ENCODE data around the gene CCR1.

The CCR1 gene

DNA sequence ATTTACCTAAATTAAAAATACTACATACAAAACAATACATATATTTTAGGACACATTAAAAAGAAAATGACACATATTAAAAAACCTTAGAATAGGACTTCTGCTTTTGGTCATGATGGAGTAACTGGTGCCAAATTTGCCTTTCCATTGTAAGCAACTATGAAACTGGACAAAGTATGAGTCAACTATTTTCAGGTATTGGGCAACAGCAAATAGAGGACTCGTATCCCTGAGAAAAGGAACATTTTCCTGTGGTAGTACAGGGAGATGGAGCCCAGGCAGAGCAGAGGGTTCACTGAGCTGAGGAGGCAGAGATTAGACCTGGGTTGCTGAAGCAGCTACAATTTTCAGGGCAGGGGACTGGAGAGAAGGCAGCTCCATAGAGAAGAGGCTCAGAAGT, 14.7 kb downstream of the CCR1 start:
- no peaks in the 10 kb centered on the region for H3K27me3 ChIP-seq (ENCODE audit: control insufficient read depth in 1 of 2, insufficient read depth in 2 of 2, low read length in 2 of 2)
- no peak overlapping the region for H3K4me3 ChIP-seq (ENCODE audit: low read depth in 1 of 2, low read length in 2 of 2)
- H3K9me3 ChIP-seq (ENCODE audit: low read length): no peaks in the 10 kb centered on the region
- no peak overlapping the region for H3K9ac ChIP-seq (ENCODE audit: low read length)
- no peak overlapping the region for H3K27ac ChIP-seq (ENCODE audit: low read depth, low read length)
- H3K36me3 ChIP-seq (ENCODE audit: insufficient read depth, low read length): no peaks in the 10 kb centered on the region
- H3K4me1 ChIP-seq (ENCODE audit: insufficient read depth, low read length): no peaks in the 10 kb centered on the region

- no peaks in the 10 kb centered on the region for H3K36me3 ChIP-seq (ENCODE audit: insufficient read depth, low read length)
- no peaks in the 10 kb centered on the region for H3K4me1 ChIP-seq (ENCODE audit: insufficient read depth, low read length)
- no peaks in the 10 kb centered on the region for H3K27me3 ChIP-seq (ENCODE audit: control insufficient read depth in 1 of 2, insufficient read depth in 2 of 2, low read length in 2 of 2)
- H3K9me3 ChIP-seq (ENCODE audit: low read length): no peaks in the 10 kb centered on the region
- no peak overlapping the region for H3K9ac ChIP-seq (ENCODE audit: low read length)
- no peak overlapping the region for H3K27ac ChIP-seq (ENCODE audit: low read depth, low read length)
- no peak overlapping the region for H3K4me3 ChIP-seq (ENCODE audit: low read depth in 1 of 2, low read length in 2 of 2)
These were observed 15.2 kb downstream of the CCR1 start for GRCh38 chr3:46192939-46193338.

GRCh38 chr3:46191730-46192129, 16.4 kb downstream of the CCR1 start:
- H3K4me3 ChIP-seq (ENCODE audit: low read depth in 1 of 2, low read length in 2 of 2): no peak overlapping the region
- no peak overlapping the region for H3K9ac ChIP-seq (ENCODE audit: low read length)
- no peaks in the 10 kb centered on the region for H3K4me1 ChIP-seq (ENCODE audit: insufficient read depth, low read length)
- no peak overlapping the region for H3K27ac ChIP-seq (ENCODE audit: low read depth, low read length)
- no peaks in the 10 kb centered on the region for H3K27me3 ChIP-seq (ENCODE audit: control insufficient read depth in 1 of 2, insufficient read depth in 2 of 2, low read length in 2 of 2)
- no peaks in the 10 kb centered on the region for H3K9me3 ChIP-seq (ENCODE audit: low read length)
- H3K36me3 ChIP-seq (ENCODE audit: insufficient read depth, low read length): no peaks in the 10 kb centered on the region

DNA sequence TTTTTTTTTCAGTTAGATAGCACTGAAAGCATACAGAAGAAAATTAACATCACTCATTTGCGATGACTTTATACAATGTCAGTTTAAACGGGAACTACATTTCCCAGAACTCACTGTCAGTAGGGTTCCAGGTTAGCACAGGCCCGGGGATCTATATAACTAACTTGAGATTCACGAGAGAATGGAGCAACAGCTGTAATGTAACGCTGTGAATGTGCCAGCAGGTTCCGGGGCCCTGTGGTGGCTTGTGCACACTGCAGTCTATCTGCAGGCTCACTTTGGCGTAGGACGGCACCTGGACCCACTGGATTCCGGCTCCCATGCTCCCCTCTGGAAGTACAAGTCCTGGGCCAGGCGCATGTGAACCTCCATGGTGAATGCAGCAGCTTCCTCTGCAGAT, 19.4 kb downstream of the CCR1 start:
- Histone ChIP-seq H3K4me1 (ENCODE audit: insufficient read depth, low read length) (no peaks in the 10 kb centered on the region), H3K9ac (ENCODE audit: low read length) (no peak overlapping the region), H3K4me3 (ENCODE audit: low read depth in 1 of 2, low read length in 2 of 2) (no peak overlapping the region), H3K27ac (ENCODE audit: low read depth, low read length) (no peak overlapping the region), H3K27me3 (ENCODE audit: control insufficient read depth in 1 of 2, insufficient read depth in 2 of 2, low read length in 2 of 2) (no peaks in the 10 kb centered on the region), H3K9me3 (ENCODE audit: low read length) (no peaks in the 10 kb centered on the region), H3K36me3 (ENCODE audit: insufficient read depth, low read length) (no peaks in the 10 kb centered on the region)

DNA sequence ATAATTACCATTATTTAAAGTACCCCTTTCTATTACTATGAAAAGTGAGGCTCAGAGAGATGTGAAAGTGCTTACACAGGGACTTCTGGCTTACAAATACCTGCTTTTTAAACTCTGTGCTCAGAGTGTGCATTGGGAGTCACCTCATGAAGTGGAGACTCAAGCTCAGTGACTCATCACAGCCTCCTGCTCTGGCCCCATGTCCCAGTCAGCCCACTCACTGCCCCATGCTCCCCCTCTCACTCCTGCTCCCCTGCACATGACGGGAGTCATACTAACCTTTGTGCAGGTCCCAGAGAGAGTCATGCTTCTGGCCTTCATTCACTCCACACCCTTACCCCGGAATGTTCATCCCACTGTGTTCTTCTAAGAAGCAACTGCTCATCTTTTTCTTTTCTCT, 20.2 kb downstream of the CCR1 start:
- Histone ChIP-seq H3K36me3 (ENCODE audit: insufficient read depth, low read length) (no peaks in the 10 kb centered on the region), H3K27me3 (ENCODE audit: control insufficient read depth in 1 of 2, insufficient read depth in 2 of 2, low read length in 2 of 2) (no peaks in the 10 kb centered on the region), H3K27ac (ENCODE audit: low read depth, low read length) (no peak overlapping the region), H3K9me3 (ENCODE audit: low read length) (no peaks in the 10 kb centered on the region), H3K4me1 (ENCODE audit: insufficient read depth, low read length) (no peaks in the 10 kb centered on the region), H3K9ac (ENCODE audit: low read length) (no peak overlapping the region), H3K4me3 (ENCODE audit: low read depth in 1 of 2, low read length in 2 of 2) (no peak overlapping the region)

DNA sequence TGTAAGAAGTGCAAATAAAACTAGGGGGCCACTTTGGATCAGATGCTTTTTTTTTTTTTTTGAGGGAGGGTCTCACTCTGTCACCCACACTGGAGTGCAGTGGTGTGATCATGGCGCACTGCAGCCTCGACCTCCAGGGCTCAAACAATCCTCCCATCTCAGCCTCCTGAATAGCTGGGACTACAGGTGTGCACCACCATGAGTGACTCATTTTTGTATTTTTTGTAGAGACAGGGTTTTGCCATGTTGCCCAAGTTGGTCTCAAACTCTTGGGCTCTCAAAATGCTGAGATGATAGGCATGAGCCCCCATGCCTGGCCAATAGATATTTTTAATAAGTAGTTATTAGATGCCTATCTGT, 20.8 kb downstream of the CCR1 start:
- Histone ChIP-seq H3K9ac (ENCODE audit: low read length) (no peak overlapping the region), H3K9me3 (ENCODE audit: low read length) (no peaks in the 10 kb centered on the region), H3K27me3 (ENCODE audit: control insufficient read depth in 1 of 2, insufficient read depth in 2 of 2, low read length in 2 of 2) (no peaks in the 10 kb centered on the region), H3K4me3 (ENCODE audit: low read depth in 1 of 2, low read length in 2 of 2) (no peak overlapping the region), H3K27ac (ENCODE audit: low read depth, low read length) (no peak overlapping the region), H3K36me3 (ENCODE audit: insufficient read depth, low read length) (no peaks in the 10 kb centered on the region), H3K4me1 (ENCODE audit: insufficient read depth, low read length) (no peaks in the 10 kb centered on the region)

- Histone ChIP-seq H3K36me3 (ENCODE audit: insufficient read depth, low read length) (no peaks in the 10 kb centered on the region), H3K27ac (ENCODE audit: low read depth, low read length) (no peak overlapping the region), H3K27me3 (ENCODE audit: control insufficient read depth in 1 of 2, insufficient read depth in 2 of 2, low read length in 2 of 2) (no peaks in the 10 kb centered on the region), H3K9me3 (ENCODE audit: low read length) (no peaks in the 10 kb centered on the region), H3K4me3 (ENCODE audit: low read depth in 1 of 2, low read length in 2 of 2) (no peak overlapping the region), H3K4me1 (ENCODE audit: insufficient read depth, low read length) (no peaks in the 10 kb centered on the region), H3K9ac (ENCODE audit: low read length) (no peak overlapping the region)
These were observed 21.4 kb downstream of the CCR1 start for GRCh38 chr3:46186471-46187340.

DNA sequence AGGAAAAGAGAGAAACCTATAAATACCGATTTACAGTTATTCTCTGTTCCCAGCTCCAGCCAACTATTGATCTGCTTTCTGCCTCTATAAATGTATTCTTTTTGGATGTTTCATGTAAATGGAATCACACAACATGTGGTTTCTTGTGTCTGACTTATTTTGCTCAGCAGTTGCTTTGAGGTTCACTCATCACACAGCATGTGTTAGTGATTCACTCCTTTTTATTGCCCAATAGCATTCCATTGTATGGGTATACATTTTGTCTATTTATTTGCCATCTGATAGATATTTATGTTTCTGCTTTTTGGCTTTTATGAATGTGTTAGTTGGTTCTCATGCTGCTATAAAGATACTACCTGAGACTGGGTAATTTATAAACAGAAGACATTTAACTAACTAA, 23.6 kb downstream of the CCR1 start:
- no peaks in the 10 kb centered on the region for H3K4me1 ChIP-seq (ENCODE audit: insufficient read depth, low read length)
- no peak overlapping the region for H3K9ac ChIP-seq (ENCODE audit: low read length)
- no peaks in the 10 kb centered on the region for H3K9me3 ChIP-seq (ENCODE audit: low read length)
- H3K36me3 ChIP-seq (ENCODE audit: insufficient read depth, low read length): no peaks in the 10 kb centered on the region
- no peak overlapping the region for H3K4me3 ChIP-seq (ENCODE audit: low read depth in 1 of 2, low read length in 2 of 2)
- no peaks in the 10 kb centered on the region for H3K27me3 ChIP-seq (ENCODE audit: control insufficient read depth in 1 of 2, insufficient read depth in 2 of 2, low read length in 2 of 2)
- no peak overlapping the region for H3K27ac ChIP-seq (ENCODE audit: low read depth, low read length)

DNA sequence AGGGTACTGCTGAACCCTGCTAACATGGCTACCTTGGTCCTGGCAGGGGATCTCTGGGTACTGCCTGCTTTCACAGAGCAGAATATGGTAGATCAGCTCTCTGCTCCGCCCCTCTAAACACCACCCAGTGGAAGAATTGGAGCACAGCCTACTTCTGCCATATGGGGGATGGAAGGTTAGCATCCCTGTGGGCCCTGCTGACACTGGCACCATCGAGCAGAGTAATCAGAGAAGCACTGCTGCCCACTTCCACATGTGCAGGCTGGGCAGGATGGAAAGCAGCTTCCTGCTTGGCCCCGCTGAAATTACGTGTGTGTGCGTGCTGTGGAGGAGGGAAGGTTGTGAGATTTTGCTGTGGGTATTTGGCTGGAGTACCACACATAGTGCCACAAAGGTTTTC, 24.8 kb downstream of the CCR1 start:
- Histone ChIP-seq H3K4me1 (ENCODE audit: insufficient read depth, low read length) (no peaks in the 10 kb centered on the region), H3K27ac (ENCODE audit: low read depth, low read length) (no peak overlapping the region), H3K36me3 (ENCODE audit: insufficient read depth, low read length) (no peaks in the 10 kb centered on the region)

GRCh38 chr3:46168583-46169345, 39.3 kb downstream of the CCR1 start:
- Histone ChIP-seq H3K9ac (ENCODE audit: low read length) (no peak overlapping the region), H3K4me3 (ENCODE audit: low read depth in 1 of 2, low read length in 2 of 2) (no peak overlapping the region), H3K4me1 (ENCODE audit: insufficient read depth, low read length) (no peaks in the 10 kb centered on the region), H3K9me3 (ENCODE audit: low read length) (no peaks in the 10 kb centered on the region), H3K36me3 (ENCODE audit: insufficient read depth, low read length) (no peaks in the 10 kb centered on the region), H3K27ac (ENCODE audit: low read depth, low read length) (no peak overlapping the region), H3K27me3 (ENCODE audit: control insufficient read depth in 1 of 2, insufficient read depth in 2 of 2, low read length in 2 of 2) (no peaks in the 10 kb centered on the region)

More for the DNA sequence above, 24.8 kb downstream of the CCR1 start:
- H3K9me3 ChIP-seq (ENCODE audit: low read length): no peaks in the 10 kb centered on the region
- H3K9ac ChIP-seq (ENCODE audit: low read length): no peak overlapping the region
- H3K4me3 ChIP-seq (ENCODE audit: low read depth in 1 of 2, low read length in 2 of 2): no peak overlapping the region
- no peaks in the 10 kb centered on the region for H3K27me3 ChIP-seq (ENCODE audit: control insufficient read depth in 1 of 2, insufficient read depth in 2 of 2, low read length in 2 of 2)

- Histone ChIP-seq H3K9ac (ENCODE audit: low read length) (no peak overlapping the region), H3K9me3 (ENCODE audit: low read length) (no peaks in the 10 kb centered on the region), H3K36me3 (ENCODE audit: insufficient read depth, low read length) (no peaks in the 10 kb centered on the region), H3K4me3 (ENCODE audit: low read depth in 1 of 2, low read length in 2 of 2) (no peak overlapping the region), H3K27ac (ENCODE audit: low read depth, low read length) (no peak overlapping the region), H3K27me3 (ENCODE audit: control insufficient read depth in 1 of 2, insufficient read depth in 2 of 2, low read length in 2 of 2) (no peaks in the 10 kb centered on the region), H3K4me1 (ENCODE audit: insufficient read depth, low read length) (no peaks in the 10 kb centered on the region)
These were observed 44.5 kb downstream of the CCR1 start for GRCh38 chr3:46163556-46164041.
